Lower leg skin (tissue), 3 donors: ENCODE data around the gene ABCC8.

Experiments
- POLR2A ChIP-seq, 2 donors: fragments of 450-650 bp; IDR thresholded peaks; one replicate each; pipeline ENCODE4 v1.6.1; 2016 to 2017; ENCODE audit warnings: antibody characterized with exemption in 2 of 2, mild to moderate bottlenecking in 1 of 2, moderate library complexity in 1 of 2
- TF ChIP-seq, protein P1 (sequence below), 3 donors: fragments of 450-650 bp; IDR thresholded peaks; one replicate each; pipeline ENCODE4 v1.5.1; 2016; ENCODE audit warnings: antibody characterized with exemption in 3 of 3, mild to moderate bottlenecking in 3 of 3, moderate library complexity in 2 of 3

DNA sequence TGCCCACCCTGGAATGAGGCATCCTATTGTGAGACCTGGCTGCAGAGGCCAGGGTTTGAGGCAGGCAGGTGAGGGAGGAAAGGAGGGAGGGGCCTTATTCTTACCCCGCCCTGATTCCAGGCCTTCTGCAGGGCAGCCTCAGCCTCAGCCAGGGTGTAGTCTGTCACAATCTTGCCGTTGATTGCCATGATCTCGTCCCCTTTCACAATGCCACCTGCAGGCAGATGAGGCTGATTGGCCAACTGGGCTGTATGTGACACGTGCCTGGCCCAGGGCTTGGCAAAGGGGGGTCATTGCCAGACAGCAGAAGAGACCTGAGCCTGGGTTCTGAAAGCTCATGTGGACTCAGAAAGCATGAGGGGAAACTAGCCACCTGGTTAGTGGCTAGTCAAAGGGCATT, 21.4 kb upstream of the ABCC8 start:
- TF ChIP-seq, protein P1, sequence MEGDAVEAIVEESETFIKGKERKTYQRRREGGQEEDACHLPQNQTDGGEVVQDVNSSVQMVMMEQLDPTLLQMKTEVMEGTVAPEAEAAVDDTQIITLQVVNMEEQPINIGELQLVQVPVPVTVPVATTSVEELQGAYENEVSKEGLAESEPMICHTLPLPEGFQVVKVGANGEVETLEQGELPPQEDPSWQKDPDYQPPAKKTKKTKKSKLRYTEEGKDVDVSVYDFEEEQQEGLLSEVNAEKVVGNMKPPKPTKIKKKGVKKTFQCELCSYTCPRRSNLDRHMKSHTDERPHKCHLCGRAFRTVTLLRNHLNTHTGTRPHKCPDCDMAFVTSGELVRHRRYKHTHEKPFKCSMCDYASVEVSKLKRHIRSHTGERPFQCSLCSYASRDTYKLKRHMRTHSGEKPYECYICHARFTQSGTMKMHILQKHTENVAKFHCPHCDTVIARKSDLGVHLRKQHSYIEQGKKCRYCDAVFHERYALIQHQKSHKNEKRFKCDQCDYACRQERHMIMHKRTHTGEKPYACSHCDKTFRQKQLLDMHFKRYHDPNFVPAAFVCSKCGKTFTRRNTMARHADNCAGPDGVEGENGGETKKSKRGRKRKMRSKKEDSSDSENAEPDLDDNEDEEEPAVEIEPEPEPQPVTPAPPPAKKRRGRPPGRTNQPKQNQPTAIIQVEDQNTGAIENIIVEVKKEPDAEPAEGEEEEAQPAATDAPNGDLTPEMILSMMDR (IDR thresholded peaks at IDR 0.05), result no peak
- no peak for TF ChIP-seq POLR2A (IDR thresholded peaks at IDR 0.05)
